HepG2 (cell line): ENCODE results near the gene SLC2A2. TPM values are rescaled to one million over a fixed set of nuclear protein-coding genes. Genes with fewer than 3 reads are reported as not detected.

ENCODE experiments used
- FUBP1 ChIP-seq: sonication (generic); formaldehyde crosslinking; IDR thresholded peaks from 2 replicates; pipeline ENCODE4 v1.5.1; 2020; ENCODE audit warnings: missing genetic modification reagents, mild to moderate bottlenecking, borderline replicate concordance
- GATAD2A ChIP-seq: IDR thresholded peaks from 2 replicates; pipeline ENCODE4 v1.6.1; 2016
- HCFC1 ChIP-seq: fragments of 150-350 bp; IDR thresholded peaks from 2 replicates; pipeline ENCODE4 v1.6.1; 2014; ENCODE audit warnings: low read depth, low read length
- KAT7 ChIP-seq: IDR thresholded peaks from 2 replicates; pipeline ENCODE4 v1.6.1; 2018; ENCODE audit warnings: borderline replicate concordance, missing compliant biosample characterization
- PBX3 ChIP-seq: sonication (generic); formaldehyde crosslinking; IDR thresholded peaks from 2 replicates; pipeline ENCODE4 v1.8.1; 2023; ENCODE audit warnings: missing genetic modification reagents, inconsistent platforms, borderline replicate concordance
- SMAD3 ChIP-seq: sonication (generic); formaldehyde crosslinking; IDR thresholded peaks from 2 replicates; pipeline ENCODE4 v1.4.0; 2020; ENCODE audit warnings: missing genetic modification reagents
- SRSF9 ChIP-seq: fragments of 200-400 bp; formaldehyde crosslinking; IDR thresholded peaks from 2 replicates; pipeline ENCODE4 v1.6.1; 2018; ENCODE audit warnings: borderline replicate concordance, mild to moderate bottlenecking, low read depth, low read length; ENCODE audit not compliant: insufficient read depth, poor library complexity, severe bottlenecking
- TEAD3 ChIP-seq: optimal IDR thresholded peaks from 2 replicates; pipeline ENCODE3; 2016; ENCODE audit warnings: borderline replicate concordance
- TFDP2 ChIP-seq: sonication (generic); formaldehyde crosslinking; IDR thresholded peaks from 2 replicates; pipeline ENCODE4 v1.4.0; 2020; ENCODE audit warnings: missing genetic modification reagents
- TGIF2 ChIP-seq: IDR thresholded peaks from 2 replicates; pipeline ENCODE4 v1.6.1; 2016; ENCODE audit warnings: control low read depth, missing compliant biosample characterization
- THRA ChIP-seq: sonication (generic); formaldehyde crosslinking; IDR thresholded peaks from 2 replicates; pipeline ENCODE4 v1.4.0; 2020; ENCODE audit warnings: missing genetic modification reagents, borderline replicate concordance
- ZBTB34 ChIP-seq: sonication (generic); formaldehyde crosslinking; IDR thresholded peaks from 2 replicates; pipeline ENCODE4 v1.8.0; 2022; ENCODE audit warnings: mild to moderate bottlenecking, missing genetic modification reagents
- ZBTB38 ChIP-seq: sonication (generic); formaldehyde crosslinking; IDR thresholded peaks from 2 replicates; pipeline ENCODE4 v1.5.1; 2020; ENCODE audit warnings: mild to moderate bottlenecking, missing genetic modification reagents
- ZKSCAN5 ChIP-seq: sonication (generic); formaldehyde crosslinking; IDR thresholded peaks from 2 replicates; pipeline ENCODE4 v1.5.1; 2020; ENCODE audit warnings: mild to moderate bottlenecking, missing genetic modification reagents
- ZNF260 ChIP-seq: sonication (generic); formaldehyde crosslinking; IDR thresholded peaks from 2 replicates; pipeline ENCODE4 v1.4.0; 2020; ENCODE audit warnings: missing genetic modification reagents, low read depth, mild to moderate bottlenecking, borderline replicate concordance
- ZNF460 ChIP-seq: sonication (generic); formaldehyde crosslinking; IDR thresholded peaks from 2 replicates; pipeline ENCODE4 v1.5.1; 2020; ENCODE audit warnings: missing genetic modification reagents, mild to moderate bottlenecking, borderline replicate concordance
- ZNF672 ChIP-seq: sonication (generic); formaldehyde crosslinking; IDR thresholded peaks from 2 replicates; pipeline ENCODE4 v1.8.1; 2022; ENCODE audit warnings: missing genetic modification reagents
- polyA plus RNA-seq, 8 experiments: library from polyadenylated mRNA; depleted of rRNA in 3 of 8; stranded (reverse) in 7 of 8; unstranded in 1 of 8; fragments of >200 nt; fragmentation: Illumina TruSeq in 4 of 8; extraction: Trizol in 4 of 8; gene quantifications; 2 replicates each; pipeline versions ENCODE4 v1.2.1 to v1.2.3, GENCODE V29; 2011 to 2016; ENCODE audit warnings: low read depth in 4 of 8, missing spikeins in 1 of 8, mixed read lengths in 1 of 8; ENCODE audit not compliant: insufficient read depth in 1 of 8
- total RNA-seq, 5 experiments: library from RNA; depleted of rRNA; stranded (reverse); fragments of >200 nt; fragmentation: Illumina TruSeq; extraction: Trizol; gene quantifications; 2 replicates each; pipeline ENCODE4 v1.2.3, GENCODE V29; 2016; ENCODE audit warnings: low read depth in 1 of 5

Gene SLC2A2
- total and polyA plus RNA-seq, 2 of the 13 experiments (the other 11 are each of a cell fraction or from before 2014, with no cell fraction given) = 19.5 to 23.2 TPM

GRCh38 chr3:171001250-171001893 lies 25.1 kb downstream of the SLC2A2 start (continued):
- TF ChIP-seq THRA (CRISPR knock-in tag) (peak; percentile 86), GATAD2A (CRISPR knock-in tag) (peak; percentile 97), PBX3 (no peak), HCFC1 (no peak), ZBTB34 (CRISPR knock-in tag) (no peak), ZNF260 (CRISPR knock-in tag) (no peak), ZBTB38 (CRISPR knock-in tag) (no peak), ZKSCAN5 (CRISPR knock-in tag) (no peak), TEAD3 (peak; percentile 95), SMAD3 (peak; percentile 52; the same call in 1 of the 2 replicates), ZNF460 (CRISPR knock-in tag) (no peak), KAT7 (CRISPR knock-in tag) (0 out of 2 replicates have a peak, but pooled peaks have one; percentile 67), FUBP1 (no peak), ZNF672 (no peak), TGIF2 (no peak), TFDP2 (CRISPR knock-in tag) (no peak), SRSF9 (no peak)
